Measurements from ENCODE around the gene CAV1. TPM values are rescaled to one million over a fixed set of nuclear protein-coding genes. Genes with fewer than 3 reads are reported as not detected.

CAV1 gene
- total and polyA plus RNA-seq, 7 donors, result 8.8 to 857 (median 328) TPM

DNA sequence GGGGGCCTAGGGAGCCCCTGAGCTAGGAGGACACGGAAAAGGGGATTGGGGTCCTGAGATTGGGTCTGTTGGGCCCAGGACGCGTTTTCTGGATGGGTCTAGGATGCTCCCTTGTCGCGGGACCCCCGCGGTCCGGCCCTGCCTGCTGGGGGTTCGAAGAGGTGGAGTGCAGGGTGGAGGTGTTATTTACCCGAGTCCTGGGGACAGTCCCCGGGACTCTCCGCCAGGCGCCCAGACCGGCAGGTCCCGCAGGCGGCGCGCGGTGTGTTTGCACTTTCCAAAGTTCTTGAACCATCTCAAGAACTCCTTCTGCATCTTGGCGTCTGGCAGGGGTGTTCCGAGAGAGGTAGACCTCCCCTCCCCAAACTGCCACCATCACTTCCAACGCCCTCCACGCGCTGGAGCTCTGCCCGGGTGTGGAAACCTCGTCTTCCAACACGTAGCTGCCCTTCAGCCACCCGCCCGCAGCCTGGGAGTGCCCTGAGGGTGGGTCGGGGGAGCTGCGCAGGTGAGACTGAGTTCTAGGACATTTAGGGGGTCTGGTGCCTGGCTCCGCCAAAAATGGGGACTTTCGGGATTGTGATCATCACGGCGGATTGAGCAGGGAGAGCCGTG is 569 bp downstream of the CAV1 start:
- Histone ChIP-seq H3K9me3 (no peaks in the 10 kb centered on the region), H3K4me1 (peaks cover 0 to 33% (median 21%) of the 10 kb centered on the region in 4 donors)

DNA sequence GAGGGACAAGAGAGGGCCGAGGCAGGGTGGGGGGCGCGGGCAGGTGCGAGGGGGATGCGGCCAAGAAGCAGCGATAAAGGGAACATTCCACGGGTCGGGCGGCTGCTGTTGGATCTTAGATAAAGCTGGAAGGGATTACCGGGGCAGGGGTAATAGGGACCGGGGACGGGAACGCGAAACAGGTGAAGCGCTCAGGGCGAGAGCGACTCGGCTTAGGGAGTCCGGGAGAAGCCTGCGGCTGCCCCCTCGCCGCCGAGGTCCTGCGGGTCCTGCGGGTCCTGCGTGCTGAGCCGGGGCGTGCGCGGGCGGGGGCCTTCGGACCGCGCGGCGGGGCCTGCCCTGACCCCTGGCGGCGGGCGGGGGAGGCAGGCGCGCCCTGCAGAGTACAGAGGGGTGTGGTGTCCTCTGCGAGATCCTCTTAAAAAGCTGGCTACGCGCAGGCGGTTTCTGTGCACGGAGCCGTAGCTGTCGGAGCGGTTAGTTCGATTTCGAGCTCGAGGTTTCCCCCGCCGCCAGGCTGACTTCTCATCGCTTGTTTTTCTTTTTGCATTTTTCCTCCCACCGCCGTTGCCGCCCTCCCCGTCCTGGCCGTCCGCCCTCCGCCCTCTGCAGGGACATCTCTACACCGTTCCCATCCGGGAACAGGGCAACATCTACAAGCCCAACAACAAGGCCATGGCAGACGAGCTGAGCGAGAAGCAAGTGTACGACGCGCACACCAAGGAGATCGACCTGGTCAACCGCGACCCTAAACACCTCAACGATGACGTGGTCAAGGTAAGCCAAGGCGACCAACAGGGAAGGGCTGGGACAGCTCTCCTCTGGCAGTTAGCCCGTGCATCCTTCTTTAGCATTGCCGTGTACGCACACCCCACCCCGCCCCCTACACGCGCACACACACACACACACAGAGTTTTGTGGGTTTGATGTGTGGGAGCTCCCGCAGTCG is 1.4 kb downstream of the CAV1 start:
- H3K4me1 ChIP-seq, result peaks cover 0 to 40% (median 24%) of the 10 kb centered on the region in 4 donors

More for the DNA sequence above, 569 bp downstream of the CAV1 start:
- TF ChIP-seq POLR2AphosphoS5 (IDR thresholded peaks at IDR 0.05), result no peak
- TF ChIP-seq EP300 (IDR thresholded peaks at IDR 0.05), result no peak
- TF ChIP-seq, protein P1, sequence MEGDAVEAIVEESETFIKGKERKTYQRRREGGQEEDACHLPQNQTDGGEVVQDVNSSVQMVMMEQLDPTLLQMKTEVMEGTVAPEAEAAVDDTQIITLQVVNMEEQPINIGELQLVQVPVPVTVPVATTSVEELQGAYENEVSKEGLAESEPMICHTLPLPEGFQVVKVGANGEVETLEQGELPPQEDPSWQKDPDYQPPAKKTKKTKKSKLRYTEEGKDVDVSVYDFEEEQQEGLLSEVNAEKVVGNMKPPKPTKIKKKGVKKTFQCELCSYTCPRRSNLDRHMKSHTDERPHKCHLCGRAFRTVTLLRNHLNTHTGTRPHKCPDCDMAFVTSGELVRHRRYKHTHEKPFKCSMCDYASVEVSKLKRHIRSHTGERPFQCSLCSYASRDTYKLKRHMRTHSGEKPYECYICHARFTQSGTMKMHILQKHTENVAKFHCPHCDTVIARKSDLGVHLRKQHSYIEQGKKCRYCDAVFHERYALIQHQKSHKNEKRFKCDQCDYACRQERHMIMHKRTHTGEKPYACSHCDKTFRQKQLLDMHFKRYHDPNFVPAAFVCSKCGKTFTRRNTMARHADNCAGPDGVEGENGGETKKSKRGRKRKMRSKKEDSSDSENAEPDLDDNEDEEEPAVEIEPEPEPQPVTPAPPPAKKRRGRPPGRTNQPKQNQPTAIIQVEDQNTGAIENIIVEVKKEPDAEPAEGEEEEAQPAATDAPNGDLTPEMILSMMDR (IDR thresholded peaks at IDR 0.05), result peak in 2 of 4 experiments; percentile 20 to 40
- no peak for TF ChIP-seq POLR2A (IDR thresholded peaks at IDR 0.05)
- Histone ChIP-seq H3K27me3 (no peaks in the 10 kb centered on the region), H3K27ac (peak overlapping the region; percentile 94 to 99 (median 98)), H3K36me3 (peaks cover 0 to 18% (median 0%) of the 10 kb centered on the region in 4 donors), H3K4me3 (peak overlapping the region; percentile 69 to 89 (median 80))
- WGBS, 2 donors, result 1% methylated on average over 36 of the region's 36 CpGs
- DNase-seq, result peak; percentile 79
- intact Hi-C loops (cut with DNase I), result loop anchor here (5.0 kb wide), 1 partner anchor 282 kb away; no protein-coding TSS in a partner anchor

DNA sequence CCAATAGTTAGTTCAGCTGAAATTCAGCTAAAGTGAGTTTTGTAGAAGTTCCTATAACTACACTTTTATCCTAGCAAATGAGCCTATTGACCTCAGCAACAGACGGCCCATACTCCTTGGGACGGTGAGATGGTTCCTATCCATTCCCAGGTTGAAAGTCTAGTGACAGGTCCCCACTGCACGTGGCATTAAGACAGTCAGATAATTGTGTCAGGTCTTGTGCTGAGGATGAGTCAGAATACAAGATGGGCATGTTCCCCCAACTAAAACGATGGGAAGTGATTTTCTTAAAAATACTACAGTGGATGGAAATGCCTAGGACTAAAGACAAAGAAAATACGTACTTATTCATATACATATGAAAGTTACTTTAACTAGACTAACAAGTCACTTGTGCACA is 2.1 kb downstream of the CAV1 start:
- Histone ChIP-seq H3K9me3 (no peaks in the 10 kb centered on the region), H3K4me1 (peaks cover 0 to 47% (median 26%) of the 10 kb centered on the region in 4 donors), H3K27ac (peak overlapping the region; percentile 94 to 99 (median 98)), H3K36me3 (peaks cover 0 to 20% (median 0%) of the 10 kb centered on the region in 4 donors), H3K4me3 (peak overlapping the region; percentile 69 to 89 (median 80)), H3K27me3 (no peaks in the 10 kb centered on the region)
- 35 to 43% methylated on average over 5 of the region's 5 CpGs for WGBS, 2 donors
- no peak for DNase-seq
- TF ChIP-seq, protein P1 (IDR thresholded peaks at IDR 0.05), result no peak
- TF ChIP-seq POLR2A (IDR thresholded peaks at IDR 0.05) (no peak), EP300 (IDR thresholded peaks at IDR 0.05) (no peak)
- intact Hi-C loops (cut with DNase I), result loop anchor here (1.0 to 5.0 kb wide), 5 partner anchors 62 to 280 kb away; no protein-coding TSS in a partner anchor

More for the DNA sequence above, 1.4 kb downstream of the CAV1 start:
- no peaks in the 10 kb centered on the region for H3K27me3 ChIP-seq
- intact Hi-C loops (cut with DNase I), result loop anchor here (1.0 to 5.0 kb wide), 5 partner anchors 63 to 281 kb away; no protein-coding TSS in a partner anchor
- peak overlapping the region; percentile 94 to 99 (median 98) for H3K27ac ChIP-seq
- DNase-seq, result peak; percentile 93
- H3K9me3 ChIP-seq, result no peaks in the 10 kb centered on the region
- peaks cover 0 to 18% (median 0%) of the 10 kb centered on the region in 4 donors for H3K36me3 ChIP-seq
- TF ChIP-seq POLR2A (IDR thresholded peaks at IDR 0.05) (peak in 1 of 2 donors; percentile 63), EP300 (IDR thresholded peaks at IDR 0.05) (no peak), POLR2AphosphoS5 (IDR thresholded peaks at IDR 0.05) (peak; percentile 73 to 94 (median 84))
- TF ChIP-seq, protein P1 (IDR thresholded peaks at IDR 0.05), result peak in 3 of 4 experiments; percentile 14 to 88 (median 42)
- H3K4me3 ChIP-seq, result peak overlapping the region; percentile 69 to 89 (median 80)
- WGBS, 2 donors, result 1% methylated on average over 83 of the region's 83 CpGs

DNA sequence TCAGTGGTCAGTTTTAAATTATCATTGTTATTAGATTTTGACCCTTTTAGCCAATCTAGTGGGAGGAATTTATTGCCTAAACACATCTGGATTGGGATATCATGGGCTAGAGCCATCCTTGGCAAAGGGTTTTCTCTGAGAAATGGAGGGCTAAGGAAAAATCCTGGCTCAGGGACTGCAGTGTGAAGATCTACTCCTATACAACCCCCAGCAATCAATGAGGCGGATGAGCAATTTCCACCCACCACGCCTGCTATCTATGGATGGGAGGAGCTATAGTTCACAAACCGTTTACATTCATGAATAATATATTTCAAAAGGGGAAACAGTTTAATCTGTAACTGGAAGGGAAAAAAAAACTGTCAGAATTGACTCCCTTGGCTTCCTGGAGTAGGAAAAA is 2.7 kb downstream of the CAV1 start:
- H3K27ac ChIP-seq, result peak overlapping the region; percentile 94 to 99 (median 98)
- WGBS, 2 donors, result 43 to 53% methylated on average over 3 of the region's 3 CpGs
- peak overlapping the region; percentile 69 to 89 (median 80) for H3K4me3 ChIP-seq
- no peak for DNase-seq
- intact Hi-C loops (cut with DNase I), result loop anchor here (2.0 to 5.0 kb wide), 3 partner anchors 61 to 280 kb away; no protein-coding TSS in a partner anchor
- peaks cover 0 to 27% (median 0%) of the 10 kb centered on the region in 4 donors for H3K36me3 ChIP-seq
- peaks cover 0 to 54% (median 32%) of the 10 kb centered on the region in 4 donors for H3K4me1 ChIP-seq
- TF ChIP-seq, protein P1 (IDR thresholded peaks at IDR 0.05), result no peak
- TF ChIP-seq POLR2AphosphoS5 (IDR thresholded peaks at IDR 0.05) (no peak), EP300 (IDR thresholded peaks at IDR 0.05) (no peak), POLR2A (IDR thresholded peaks at IDR 0.05) (no peak)
- no peaks in the 10 kb centered on the region for H3K27me3 ChIP-seq
- no peaks in the 10 kb centered on the region for H3K9me3 ChIP-seq
